GM10266 (cell line): ENCODE measurements around the gene HGD.
A peak's percentile ranks its signal among the peaks of the same experiment; 100 is the strongest.
"Not testable (repeated sequence)": the region's sequence is repeated elsewhere in the genome, so short reads cannot be mapped to it uniquely, and the experiment has no call there.

Experiments used
- DNase-seq: peaks from one replicate; pipeline ENCODE4 v3.0.0; 2012; ENCODE audit errors: extremely low spot score
- TF ChIP-seq, protein P1 (sequence below): IDR thresholded peaks from 2 replicates; pipeline ENCODE4 v1.5.1; 2012; ENCODE audit warnings: mild to moderate bottlenecking, low read depth; ENCODE audit not compliant: control insufficient read depth, insufficient read depth; ENCODE audit errors: missing control alignments

HGD gene

DNA sequence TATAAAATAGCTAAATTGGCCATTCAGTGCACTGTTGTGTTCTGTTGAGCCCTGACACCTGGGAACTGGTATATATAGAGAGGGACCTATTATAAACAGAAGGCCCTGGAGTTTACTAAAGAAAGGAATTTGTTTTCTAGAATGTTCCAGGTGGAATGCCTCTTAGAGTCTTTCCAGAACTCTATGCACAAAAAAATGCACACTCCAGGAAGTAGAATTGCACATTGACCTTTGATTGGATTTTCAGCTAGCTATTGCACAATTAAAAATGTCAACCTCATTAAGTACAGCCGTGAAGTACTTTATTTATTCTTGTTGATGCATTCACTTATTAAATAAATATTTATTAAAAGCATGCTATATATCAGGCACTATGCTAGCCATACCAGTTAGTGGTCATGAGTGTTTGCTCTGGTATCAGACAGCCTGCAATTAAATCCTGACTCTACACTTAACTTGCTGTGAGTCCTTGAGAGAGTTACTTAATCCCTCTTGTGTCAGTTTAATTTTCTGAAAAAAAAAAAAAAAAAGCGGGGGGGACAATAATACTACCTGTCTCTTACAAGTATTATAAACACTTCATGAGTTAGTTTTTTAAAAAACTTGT lies 45.1 kb downstream of the HGD start:
- TF ChIP-seq, protein P1, sequence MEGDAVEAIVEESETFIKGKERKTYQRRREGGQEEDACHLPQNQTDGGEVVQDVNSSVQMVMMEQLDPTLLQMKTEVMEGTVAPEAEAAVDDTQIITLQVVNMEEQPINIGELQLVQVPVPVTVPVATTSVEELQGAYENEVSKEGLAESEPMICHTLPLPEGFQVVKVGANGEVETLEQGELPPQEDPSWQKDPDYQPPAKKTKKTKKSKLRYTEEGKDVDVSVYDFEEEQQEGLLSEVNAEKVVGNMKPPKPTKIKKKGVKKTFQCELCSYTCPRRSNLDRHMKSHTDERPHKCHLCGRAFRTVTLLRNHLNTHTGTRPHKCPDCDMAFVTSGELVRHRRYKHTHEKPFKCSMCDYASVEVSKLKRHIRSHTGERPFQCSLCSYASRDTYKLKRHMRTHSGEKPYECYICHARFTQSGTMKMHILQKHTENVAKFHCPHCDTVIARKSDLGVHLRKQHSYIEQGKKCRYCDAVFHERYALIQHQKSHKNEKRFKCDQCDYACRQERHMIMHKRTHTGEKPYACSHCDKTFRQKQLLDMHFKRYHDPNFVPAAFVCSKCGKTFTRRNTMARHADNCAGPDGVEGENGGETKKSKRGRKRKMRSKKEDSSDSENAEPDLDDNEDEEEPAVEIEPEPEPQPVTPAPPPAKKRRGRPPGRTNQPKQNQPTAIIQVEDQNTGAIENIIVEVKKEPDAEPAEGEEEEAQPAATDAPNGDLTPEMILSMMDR = no peak
- DNase-seq = no peak

DNA sequence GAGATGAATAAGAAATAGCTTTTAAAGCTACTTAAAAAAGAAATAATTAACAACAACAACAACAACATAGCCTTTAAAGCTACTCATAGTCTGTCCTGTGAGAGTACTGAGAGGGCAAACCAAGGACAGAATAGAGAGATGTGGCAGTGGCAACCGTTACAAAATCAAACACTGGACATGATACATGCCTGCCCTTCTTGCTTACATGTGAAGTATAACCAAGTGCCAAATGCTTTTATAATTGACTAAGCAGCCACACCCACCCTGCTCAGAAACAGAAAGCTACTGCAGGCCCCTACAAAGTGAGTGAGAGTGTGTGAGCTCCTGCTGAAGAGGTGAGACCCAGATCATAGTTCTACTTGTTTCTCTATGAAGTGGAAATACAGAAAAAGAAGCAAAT lies 47.5 kb downstream of the HGD start:
- no peak for DNase-seq
- TF ChIP-seq, protein P1 = no peak

DNA sequence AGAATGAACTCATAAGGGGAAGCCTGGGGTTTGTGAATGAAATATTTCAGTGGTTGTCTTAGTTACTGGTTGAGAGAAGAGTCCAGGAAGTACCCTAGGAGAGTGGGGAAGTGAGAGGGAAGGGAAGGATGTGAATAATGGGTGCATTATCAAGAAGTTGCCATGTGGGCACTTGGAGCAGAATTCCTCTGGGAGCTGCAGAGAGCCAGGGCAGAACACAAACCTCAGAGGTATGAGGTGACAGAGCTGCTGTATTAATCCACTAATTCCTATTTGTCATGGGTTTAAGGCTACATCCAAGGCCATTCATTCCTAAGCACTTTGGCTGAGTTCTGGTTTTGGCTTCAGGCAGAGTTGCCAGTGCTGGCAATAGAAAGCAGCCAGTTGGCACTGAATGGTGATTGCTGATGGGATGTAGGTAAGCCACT lies 56.9 kb downstream of the HGD start:
- DNase-seq = no peak
- TF ChIP-seq, protein P1 = no peak

DNA sequence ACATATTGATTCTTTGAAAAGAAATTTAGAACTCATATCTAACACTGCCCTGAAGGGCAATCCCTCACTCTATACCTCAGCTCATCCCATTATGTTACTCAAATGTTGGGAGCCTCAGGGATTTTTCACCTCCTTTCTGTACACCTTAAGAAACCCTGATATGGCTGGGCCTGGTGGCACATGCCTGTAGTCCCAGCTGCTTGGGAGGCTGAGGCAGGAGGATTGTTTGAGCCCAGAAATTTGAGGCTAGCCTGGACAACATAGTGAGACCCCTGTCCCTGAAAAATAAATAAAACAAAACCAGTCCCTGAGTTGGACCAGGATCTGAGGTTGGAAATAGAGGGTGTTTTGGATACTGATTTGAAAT lies 58.3 kb downstream of the HGD start:
- DNase-seq = no peak

DNA sequence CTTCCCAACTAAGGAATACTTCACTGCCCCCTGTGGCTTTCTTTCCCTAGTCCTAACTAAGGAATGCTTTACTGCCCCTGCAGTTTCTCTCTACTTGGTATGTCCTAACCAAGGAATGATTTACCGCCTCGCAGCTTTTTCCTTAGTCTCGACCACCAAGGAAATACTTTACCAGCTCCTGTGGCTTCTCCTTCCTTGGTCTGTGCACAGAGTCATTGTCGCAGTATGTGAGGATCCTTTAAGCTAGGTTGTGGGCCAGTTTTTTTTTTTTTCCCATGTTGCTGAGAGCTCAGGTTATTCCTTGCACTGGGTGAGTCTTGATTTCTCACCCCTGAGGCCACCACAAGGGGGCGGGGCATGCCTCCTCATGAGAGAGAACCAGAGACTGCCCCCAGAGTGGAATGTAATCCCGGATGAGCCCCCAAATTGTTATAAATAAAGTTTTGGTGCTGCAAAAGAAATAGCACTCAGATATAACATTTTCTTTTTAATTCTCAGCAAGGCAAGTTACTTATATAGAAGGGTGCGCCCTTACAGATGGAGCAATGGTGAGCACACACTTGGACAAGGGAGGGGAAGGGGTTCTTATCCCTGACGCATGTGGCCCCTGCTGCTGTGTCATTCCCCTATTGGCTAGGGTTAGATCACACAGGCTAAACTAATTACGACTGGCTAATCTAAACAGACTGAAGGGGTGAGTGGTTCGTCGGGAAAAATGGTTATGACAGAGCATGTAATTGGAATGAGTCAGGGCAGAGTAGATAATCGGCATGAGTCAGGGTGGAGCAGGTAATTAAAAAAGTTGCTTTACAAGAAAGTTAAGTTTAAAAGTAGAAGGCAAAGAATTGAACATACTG lies 58.9 kb downstream of the HGD start:
- TF ChIP-seq, protein P1 = peak; percentile 27
- no peak for DNase-seq

More for the DNA sequence above, 58.3 kb downstream of the HGD start:
- TF ChIP-seq, protein P1 = no peak

DNA sequence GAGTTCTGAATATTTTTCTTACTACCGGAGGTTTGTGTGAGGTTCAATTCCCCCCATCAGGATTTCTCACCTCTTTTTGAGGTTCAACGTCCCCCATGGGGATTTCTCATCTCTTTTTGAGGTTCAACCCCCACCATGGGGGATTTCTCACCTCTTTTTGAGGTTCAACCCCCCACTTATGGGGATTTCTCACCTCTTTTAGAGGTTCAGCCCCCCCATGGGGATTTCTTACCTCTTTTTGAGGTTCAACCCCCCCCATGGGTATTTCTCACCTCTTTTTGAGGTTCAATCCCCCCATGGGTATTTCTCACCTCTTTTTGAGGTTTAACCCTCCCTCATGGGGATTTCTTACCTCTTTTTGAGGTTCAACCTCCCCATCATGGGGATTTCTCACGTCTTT lies 59.6 kb downstream of the HGD start:
- TF ChIP-seq, protein P1 = no peak
- DNase-seq = no peak

DNA sequence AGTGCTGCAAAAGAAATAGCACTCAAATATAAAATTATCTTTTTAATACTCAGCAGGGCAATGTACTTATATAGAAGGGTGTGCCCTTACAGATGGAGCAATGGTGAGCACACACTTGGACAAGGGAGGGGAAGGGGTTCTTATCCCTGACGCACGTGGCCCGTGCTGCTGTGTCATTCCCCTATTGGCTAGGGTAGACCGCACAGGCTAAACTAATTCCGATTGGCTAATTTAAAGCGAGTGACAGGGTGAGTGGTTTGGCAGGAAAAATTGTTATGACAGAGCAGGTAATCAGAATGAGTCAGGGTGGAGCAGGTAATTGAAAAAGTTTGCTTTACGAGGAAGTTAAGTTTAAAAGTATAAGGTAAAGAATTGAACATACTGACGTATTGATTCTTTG lies 65.3 kb downstream of the HGD start:
- not testable (repeated sequence) for DNase-seq
